Tibial artery (tissue), 4 donors: Measurements from ENCODE around the gene LAMC2.
"Not testable (repeated sequence)": the region's sequence is repeated elsewhere in the genome, so short reads cannot be mapped to it uniquely, and the experiment has no call there.

Experiments
- DNase-seq, 2 donors: peaks; one replicate each; pipeline ENCODE4 v3.0.0-alpha.2; 2019
- H3K27ac ChIP-seq, 2 donors: fragments of 200-600 bp; sonication (generic) in 1 of 2; 1 replicate in 1 of 2; 2 replicates in 1 of 2; pipeline ENCODE4 v1.5.1; 2018 to 2019; ENCODE audit warnings: mild to moderate bottlenecking in 1 of 2
- H3K27me3 ChIP-seq, 2 donors: fragments of 200-600 bp; sonication (generic) in 1 of 2; one replicate each; pipeline versions ENCODE4 v1.5.1 to v1.6.0; 2016 to 2019
- H3K36me3 ChIP-seq, 3 donors: fragments of 200-600 bp; sonication (generic) in 2 of 3; one replicate each; pipeline ENCODE4 v1.5.1; 2016 to 2019; ENCODE audit warnings: mild to moderate bottlenecking in 2 of 3
- H3K4me1 ChIP-seq, 4 donors: fragments of 200-600 bp; sonication (generic) in 2 of 4; 1 replicate in 3 of 4; 2 replicates in 1 of 4; pipeline ENCODE4 v1.5.1; 2016 to 2019
- H3K4me3 ChIP-seq, 2 donors: fragments of 200-600 bp; sonication (generic) in 1 of 2; 1 replicate in 1 of 2; 2 replicates in 1 of 2; pipeline ENCODE4 v1.5.1; 2018 to 2019; ENCODE audit warnings: mild to moderate bottlenecking in 2 of 2
- H3K9me3 ChIP-seq, 3 donors: fragments of 200-600 bp; sonication (generic) in 1 of 3; one replicate each; pipeline ENCODE4 v1.5.1; 2016 to 2019
- CTCF ChIP-seq, 2 experiments: fragments of 200-600 bp in 1 of 2; fragments of 450-650 bp in 1 of 2; IDR thresholded peaks; one replicate each; pipeline ENCODE4 v1.5.1; 2017 to 2019; ENCODE audit warnings: antibody characterized with exemption in 2 of 2, mild to moderate bottlenecking in 1 of 2, moderate library complexity in 1 of 2
- intact Hi-C: fragments of 100-400 bp; cut with DNase I; formaldehyde crosslinking; loops from one replicate; pipeline ENCODE4 v1.15.0; 2023; ENCODE audit warnings: low total_unique reads

The LAMC2 gene

GRCh38 chr1:183149273-183149672 is 36.8 kb upstream of the LAMC2 start:
- H3K4me3 ChIP-seq: no peak overlapping the region
- no peaks in the 10 kb centered on the region for H3K9me3 ChIP-seq
- peaks cover 0 to 10% (median 0%) of the 10 kb centered on the region in 3 donors for H3K36me3 ChIP-seq
- no peaks in the 10 kb centered on the region for H3K27me3 ChIP-seq
- peak overlapping the region; percentile 41 to 56 for H3K27ac ChIP-seq
- no peak for TF ChIP-seq CTCF (IDR thresholded peaks at IDR 0.05)
- DNase-seq: no peak
- peaks cover 0 to 27% (median 11%) of the 10 kb centered on the region in 4 donors for H3K4me1 ChIP-seq
- intact Hi-C loops: no loop called here

- DNase-seq, H3K27me3 ChIP-seq, H3K9me3 ChIP-seq, H3K4me3 ChIP-seq, H3K36me3 ChIP-seq, H3K27ac ChIP-seq, intact Hi-C loops: not testable (repeated sequence)
- H3K4me1 ChIP-seq: peaks cover 0 to 19% (median 11%) of the 10 kb centered on the region in 4 donors
Measured at GRCh38 chr1:183150032-183150431, 36.0 kb upstream of the LAMC2 start.

GRCh38 chr1:183150445-183150844 is 35.6 kb upstream of the LAMC2 start:
- TF ChIP-seq CTCF (IDR thresholded peaks at IDR 0.05): no peak

GRCh38 chr1:183152180-183152579 is 33.9 kb upstream of the LAMC2 start:
- H3K4me3 ChIP-seq: no peak overlapping the region
- intact Hi-C loops: no loop called here
- no peaks in the 10 kb centered on the region for H3K27me3 ChIP-seq
- TF ChIP-seq CTCF (IDR thresholded peaks at IDR 0.05): no peak
- no peaks in the 10 kb centered on the region for H3K9me3 ChIP-seq
- H3K36me3 ChIP-seq: no peaks in the 10 kb centered on the region
- DNase-seq: no peak
- peaks cover 0 to 19% (median 11%) of the 10 kb centered on the region in 4 donors for H3K4me1 ChIP-seq
- H3K27ac ChIP-seq: no peak overlapping the region

More at GRCh38 chr1:183150445-183150844, 35.6 kb upstream of the LAMC2 start:
- DNase-seq: no peak
- Histone ChIP-seq H3K4me1 (peaks cover 0 to 19% (median 11%) of the 10 kb centered on the region in 4 donors), H3K27me3 (no peaks in the 10 kb centered on the region), H3K36me3 (no peaks in the 10 kb centered on the region), H3K27ac (no peak overlapping the region), H3K4me3 (no peak overlapping the region), H3K9me3 (no peaks in the 10 kb centered on the region)
- intact Hi-C loops: no loop called here

GRCh38 chr1:183155939-183156338 is 30.1 kb upstream of the LAMC2 start:
- intact Hi-C loops: no loop called here
- no peaks in the 10 kb centered on the region for H3K9me3 ChIP-seq
- no peak overlapping the region for H3K4me3 ChIP-seq
- no peaks in the 10 kb centered on the region for H3K36me3 ChIP-seq
- TF ChIP-seq CTCF (IDR thresholded peaks at IDR 0.05): no peak
- H3K27me3 ChIP-seq: no peaks in the 10 kb centered on the region
- no peaks in the 10 kb centered on the region for H3K4me1 ChIP-seq
- DNase-seq: no peak
- H3K27ac ChIP-seq: no peak overlapping the region

- no peak for TF ChIP-seq CTCF (IDR thresholded peaks at IDR 0.05)
- H3K27ac ChIP-seq: no peak overlapping the region
- DNase-seq: no peak
Measured at GRCh38 chr1:183159960-183160359, 26.1 kb upstream of the LAMC2 start.

More at GRCh38 chr1:183159960-183160359, 26.1 kb upstream of the LAMC2 start:
- intact Hi-C loops: no loop called here
- H3K4me1 ChIP-seq: peaks cover 0 to 6% (median 2%) of the 10 kb centered on the region in 4 donors
- H3K36me3 ChIP-seq: no peaks in the 10 kb centered on the region
- no peaks in the 10 kb centered on the region for H3K27me3 ChIP-seq
- no peak overlapping the region for H3K4me3 ChIP-seq
- no peaks in the 10 kb centered on the region for H3K9me3 ChIP-seq
